Measurements from ENCODE around the gene PRAC1.

The PRAC1 gene

DNA sequence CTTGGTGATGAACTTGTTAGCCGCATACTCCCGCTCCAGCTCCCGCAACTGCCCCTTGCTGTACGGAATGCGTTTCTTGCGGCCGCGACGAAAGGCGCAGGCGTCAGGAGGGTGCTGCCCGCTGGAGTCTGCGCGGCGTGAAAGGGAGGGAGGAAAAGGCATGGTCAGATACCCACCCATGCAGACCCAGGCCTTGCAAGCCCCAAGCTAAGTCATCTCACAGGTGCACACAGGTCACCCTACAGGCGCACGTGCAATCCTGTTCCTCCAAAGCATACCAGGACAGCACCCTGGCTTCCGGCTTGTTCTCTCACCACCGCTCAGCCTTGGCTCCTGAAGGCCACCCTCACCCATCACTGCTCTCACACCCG lies 4.6 kb upstream of the PRAC1 start:
- no peak overlapping the region for H3K4me2 ChIP-seq (ENCODE audit: low read length)
- H3K9me3 ChIP-seq (ENCODE audit: control insufficient read depth, low read length): no peaks in the 10 kb centered on the region
- H3K27ac ChIP-seq: no peak overlapping the region
- TF ChIP-seq, protein P1, sequence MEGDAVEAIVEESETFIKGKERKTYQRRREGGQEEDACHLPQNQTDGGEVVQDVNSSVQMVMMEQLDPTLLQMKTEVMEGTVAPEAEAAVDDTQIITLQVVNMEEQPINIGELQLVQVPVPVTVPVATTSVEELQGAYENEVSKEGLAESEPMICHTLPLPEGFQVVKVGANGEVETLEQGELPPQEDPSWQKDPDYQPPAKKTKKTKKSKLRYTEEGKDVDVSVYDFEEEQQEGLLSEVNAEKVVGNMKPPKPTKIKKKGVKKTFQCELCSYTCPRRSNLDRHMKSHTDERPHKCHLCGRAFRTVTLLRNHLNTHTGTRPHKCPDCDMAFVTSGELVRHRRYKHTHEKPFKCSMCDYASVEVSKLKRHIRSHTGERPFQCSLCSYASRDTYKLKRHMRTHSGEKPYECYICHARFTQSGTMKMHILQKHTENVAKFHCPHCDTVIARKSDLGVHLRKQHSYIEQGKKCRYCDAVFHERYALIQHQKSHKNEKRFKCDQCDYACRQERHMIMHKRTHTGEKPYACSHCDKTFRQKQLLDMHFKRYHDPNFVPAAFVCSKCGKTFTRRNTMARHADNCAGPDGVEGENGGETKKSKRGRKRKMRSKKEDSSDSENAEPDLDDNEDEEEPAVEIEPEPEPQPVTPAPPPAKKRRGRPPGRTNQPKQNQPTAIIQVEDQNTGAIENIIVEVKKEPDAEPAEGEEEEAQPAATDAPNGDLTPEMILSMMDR (IDR thresholded peaks at IDR 0.05): no peak
- no peaks in the 10 kb centered on the region for H3K36me3 ChIP-seq (ENCODE audit: control insufficient read depth, insufficient read depth, low read length)
- H3K9ac ChIP-seq: no peak overlapping the region
- H3K79me2 ChIP-seq: no peaks in the 10 kb centered on the region
- H3K27me3 ChIP-seq (ENCODE audit: control insufficient read depth, insufficient read depth, low read length): peaks cover 47% of the 10 kb centered on the region
- H3K4me1 ChIP-seq: no peaks in the 10 kb centered on the region
- no peak overlapping the region for H2AFZ ChIP-seq
- H3K4me3 ChIP-seq (ENCODE audit: low read depth, low read length): no peak overlapping the region

DNA sequence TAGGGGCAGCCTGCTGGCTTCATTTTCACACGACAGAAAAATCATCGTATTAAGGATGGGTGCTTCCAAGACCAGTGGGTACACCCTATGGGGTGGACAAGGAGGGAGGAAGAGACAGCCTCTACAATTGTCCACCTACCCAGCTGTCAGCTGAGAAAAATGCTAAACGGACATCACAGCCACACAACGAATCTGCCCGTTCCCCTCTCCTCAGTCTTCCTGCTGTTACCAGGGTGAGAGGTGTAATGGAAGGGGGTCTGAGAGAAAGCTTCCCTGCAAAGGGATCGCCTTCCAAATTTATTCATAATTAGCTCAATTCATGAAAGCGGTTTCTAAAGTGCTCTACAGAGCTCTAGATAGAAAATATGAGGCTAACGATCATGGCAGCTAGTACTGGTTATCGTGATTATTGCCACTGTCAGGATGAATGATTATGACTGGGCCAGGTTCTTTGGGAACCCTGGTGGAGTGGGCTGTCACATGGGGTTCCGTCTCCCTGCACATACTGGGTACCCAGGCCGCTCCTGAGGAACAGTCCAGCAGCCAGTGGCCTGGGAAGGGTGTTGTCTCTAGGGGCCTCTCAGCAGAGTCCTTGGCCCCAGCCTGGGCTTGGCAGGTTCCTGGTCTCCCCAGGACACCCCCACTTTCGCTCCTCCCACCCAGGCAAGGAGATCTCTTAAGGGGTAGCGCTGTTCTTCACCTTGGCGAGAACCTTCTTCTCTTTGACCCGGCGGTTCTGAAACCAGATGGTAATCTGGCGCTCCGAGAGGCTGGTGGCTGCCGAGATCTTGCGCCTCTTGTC lies 4.0 kb upstream of the PRAC1 start:
- TF ChIP-seq, protein P1 (IDR thresholded peaks at IDR 0.05): no peak
- Histone ChIP-seq H3K79me2 (no peaks in the 10 kb centered on the region), H3K4me3 (ENCODE audit: low read depth, low read length) (no peak overlapping the region), H3K36me3 (ENCODE audit: control insufficient read depth, insufficient read depth, low read length) (no peaks in the 10 kb centered on the region), H3K9ac (no peak overlapping the region), H3K4me1 (no peaks in the 10 kb centered on the region), H3K27me3 (ENCODE audit: control insufficient read depth, insufficient read depth, low read length) (peaks cover 49% of the 10 kb centered on the region), H3K27ac (no peak overlapping the region), H3K9me3 (ENCODE audit: control insufficient read depth, low read length) (no peaks in the 10 kb centered on the region), H3K4me2 (ENCODE audit: low read length) (no peak overlapping the region), H2AFZ (no peak overlapping the region)

DNA sequence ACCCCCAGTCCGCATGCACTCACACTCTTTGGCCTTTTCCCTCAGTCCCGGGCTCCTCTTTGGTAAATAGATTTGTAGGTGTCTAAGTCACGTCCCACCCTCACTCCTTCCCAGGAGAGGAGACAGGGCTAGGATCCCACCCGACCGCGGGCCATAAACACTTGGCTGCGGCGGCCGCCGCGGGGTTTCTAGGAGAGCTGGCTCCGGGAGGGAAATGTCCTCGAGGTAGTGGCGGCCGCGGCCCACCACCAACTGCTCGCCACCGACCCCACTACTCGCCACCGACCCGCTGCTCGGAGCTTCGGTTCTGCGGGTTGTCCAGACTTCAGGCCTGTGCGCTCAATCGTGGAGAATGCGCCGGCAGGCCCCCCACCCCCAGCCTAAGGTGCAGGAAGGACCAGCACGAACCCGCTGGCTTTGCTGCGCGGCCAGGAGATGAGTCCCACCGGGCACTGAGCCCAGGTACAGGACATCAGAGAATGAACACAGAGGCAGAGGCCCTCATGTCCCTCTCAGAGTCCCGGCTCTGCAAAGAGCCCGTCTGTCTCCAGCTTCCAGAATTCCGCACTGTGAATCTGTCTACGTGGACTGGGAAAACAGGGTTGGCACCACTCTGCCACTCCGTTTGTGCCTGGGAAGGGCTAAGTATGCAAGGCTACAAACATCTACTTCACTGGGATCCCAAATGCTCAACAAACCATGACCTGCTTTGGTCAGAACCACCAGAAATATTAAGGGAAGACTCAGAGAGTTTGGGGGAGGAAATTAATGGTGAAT lies 3.2 kb upstream of the PRAC1 start:
- TF ChIP-seq, protein P1 (IDR thresholded peaks at IDR 0.05): no peak
- Histone ChIP-seq H3K27ac (no peak overlapping the region), H3K4me1 (no peaks in the 10 kb centered on the region), H3K4me2 (ENCODE audit: low read length) (no peak overlapping the region), H3K79me2 (no peaks in the 10 kb centered on the region), H3K9ac (no peak overlapping the region), H3K4me3 (ENCODE audit: low read depth, low read length) (no peak overlapping the region), H3K27me3 (ENCODE audit: control insufficient read depth, insufficient read depth, low read length) (peaks cover 49% of the 10 kb centered on the region), H3K9me3 (ENCODE audit: control insufficient read depth, low read length) (no peaks in the 10 kb centered on the region), H2AFZ (no peak overlapping the region), H3K36me3 (ENCODE audit: control insufficient read depth, insufficient read depth, low read length) (no peaks in the 10 kb centered on the region)

DNA sequence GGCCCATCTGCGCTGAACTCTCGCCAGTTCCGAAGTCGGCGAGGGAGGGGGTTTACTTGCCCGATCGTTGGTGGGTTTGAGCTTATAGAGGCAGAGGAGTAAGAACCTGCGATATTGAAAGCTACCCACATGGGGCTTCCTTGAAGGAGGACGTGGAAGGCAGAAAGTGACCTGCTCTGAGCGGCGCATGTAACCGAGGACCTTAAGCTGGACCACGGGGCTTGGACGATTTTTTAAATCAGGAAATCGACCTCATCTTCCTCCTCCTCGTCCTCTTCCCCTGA lies 2.6 kb upstream of the PRAC1 start:
- Histone ChIP-seq H3K27ac (no peak overlapping the region), H3K4me2 (ENCODE audit: low read length) (no peak overlapping the region), H3K9me3 (ENCODE audit: control insufficient read depth, low read length) (no peaks in the 10 kb centered on the region), H3K4me3 (ENCODE audit: low read depth, low read length) (no peak overlapping the region), H3K4me1 (no peaks in the 10 kb centered on the region), H3K27me3 (ENCODE audit: control insufficient read depth, insufficient read depth, low read length) (peaks cover 51% of the 10 kb centered on the region), H2AFZ (no peak overlapping the region), H3K79me2 (no peaks in the 10 kb centered on the region), H3K36me3 (ENCODE audit: control insufficient read depth, insufficient read depth, low read length) (no peaks in the 10 kb centered on the region), H3K9ac (no peak overlapping the region)
- TF ChIP-seq, protein P1 (IDR thresholded peaks at IDR 0.05): no peak
